SIG-M5 treated with dmso at 0.1 percent for 504 hours (cell line): ENCODE data around the gene GUCY2F.

Experiments
- DNase-seq: peaks from one replicate; lab custom pipeline; 2025; ENCODE audit not compliant: unreplicated experiment; lab: John Stamatoyannopoulos, UW

GUCY2F gene

GRCh38 chrX:109398061-109398460 lies 83.8 kb downstream of the GUCY2F start:
- DNase-seq, result no peak

GRCh38 chrX:109393859-109394258 lies 88.0 kb downstream of the GUCY2F start:
- DNase-seq, result peak; percentile 28

DNA sequence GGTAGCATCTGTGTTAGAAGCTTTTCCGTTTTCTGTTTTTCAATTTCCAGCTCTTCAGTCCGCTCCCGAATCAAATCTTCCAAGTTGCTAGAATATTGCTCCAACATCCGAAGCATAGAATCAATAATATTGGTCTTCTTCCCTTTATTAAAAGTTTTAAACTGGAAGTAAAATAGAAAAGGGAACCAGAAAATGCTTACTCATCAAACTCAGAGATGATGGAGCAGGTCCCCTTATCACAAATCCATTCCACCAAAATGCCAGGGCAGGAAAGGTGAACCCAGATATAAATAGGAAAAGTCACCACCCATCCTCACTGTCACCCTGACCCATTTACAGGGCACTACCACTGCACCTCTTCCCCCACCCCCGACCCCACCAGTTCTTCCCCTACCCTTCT lies 89.0 kb downstream of the GUCY2F start:
- DNase-seq, result no peak

- DNase-seq, result no peak
Measured at GRCh38 chrX:109390556-109390955, 91.3 kb downstream of the GUCY2F start.

DNA sequence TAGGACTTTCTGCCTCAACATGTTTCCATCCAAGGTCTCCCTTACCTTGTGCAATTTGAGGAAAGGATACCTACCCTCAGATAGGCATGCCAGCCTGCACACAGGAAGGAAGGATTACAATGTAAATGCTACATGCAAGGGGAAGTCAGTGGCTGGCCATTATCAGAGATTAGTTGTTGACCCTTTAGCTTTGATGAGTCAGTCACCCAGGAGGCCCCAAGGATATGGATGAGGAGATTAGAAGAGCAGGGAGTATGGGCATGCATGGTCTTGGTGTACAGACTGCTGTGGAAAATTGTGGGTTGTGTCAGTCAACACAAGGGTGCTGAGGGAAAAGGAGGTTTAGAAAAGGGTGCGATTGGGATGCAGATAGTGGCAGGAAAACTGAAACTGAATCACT lies 92.0 kb downstream of the GUCY2F start:
- no peak for DNase-seq

- peak; percentile 37 for DNase-seq
Measured at GRCh38 chrX:109384699-109385098, 97.2 kb downstream of the GUCY2F start.

GRCh38 chrX:109382332-109382731 lies 99.6 kb downstream of the GUCY2F start:
- DNase-seq, result no peak

GRCh38 chrX:109378281-109378680 lies 103.6 kb downstream of the GUCY2F start:
- DNase-seq, result no peak

DNA sequence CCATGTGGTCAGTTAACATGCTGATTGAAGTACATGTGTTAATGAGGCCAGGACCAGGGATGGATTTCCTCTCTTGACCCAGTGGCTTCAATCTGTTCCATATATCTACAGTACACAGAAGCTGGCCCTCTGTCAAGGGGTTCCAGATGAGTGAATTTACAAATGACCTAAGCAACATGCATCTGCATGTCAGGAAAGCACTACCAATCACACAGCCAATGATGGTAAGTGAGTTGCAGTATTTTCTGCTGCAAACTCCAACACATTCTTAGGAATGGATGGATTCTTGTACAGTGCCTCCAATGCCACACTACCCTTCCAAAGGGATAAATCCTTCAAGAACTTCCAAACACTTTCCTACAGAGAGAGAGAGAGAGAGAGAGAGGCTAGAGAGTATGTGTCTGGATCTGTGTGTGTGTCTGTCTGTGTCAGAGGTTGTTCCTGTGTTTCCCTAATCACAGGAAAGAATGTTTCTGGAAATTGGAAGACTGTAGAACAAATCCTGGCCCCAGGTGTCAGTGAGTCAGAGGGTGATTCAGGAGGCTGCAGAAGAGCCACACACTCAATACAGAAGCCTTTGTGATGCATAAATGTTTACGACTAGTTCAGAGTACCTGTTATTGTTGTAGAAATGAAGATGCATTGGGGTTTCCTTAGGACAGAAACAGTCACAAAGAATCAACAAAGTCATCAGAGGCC lies 107.5 kb downstream of the GUCY2F start:
- no peak for DNase-seq

DNA sequence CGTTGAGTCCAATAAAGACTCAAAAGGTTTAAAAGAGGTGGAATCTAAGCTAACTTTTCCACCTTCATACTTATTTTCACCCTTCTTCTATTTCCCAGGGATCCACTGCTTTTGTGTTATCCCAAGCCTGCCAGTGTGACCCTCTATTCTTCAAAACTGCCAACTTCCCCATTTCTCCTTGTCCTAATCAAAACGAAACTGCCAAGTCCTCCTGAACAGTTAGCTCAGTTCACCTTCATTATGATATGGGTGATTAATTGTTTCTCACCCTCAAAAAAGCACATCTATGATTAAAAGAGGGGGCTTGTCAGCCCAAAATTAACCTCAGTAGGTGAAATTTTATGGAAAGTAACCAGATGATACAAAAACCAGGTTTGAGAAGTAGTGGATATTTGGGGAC lies 108.4 kb downstream of the GUCY2F start:
- peak; percentile 28 for DNase-seq

DNA sequence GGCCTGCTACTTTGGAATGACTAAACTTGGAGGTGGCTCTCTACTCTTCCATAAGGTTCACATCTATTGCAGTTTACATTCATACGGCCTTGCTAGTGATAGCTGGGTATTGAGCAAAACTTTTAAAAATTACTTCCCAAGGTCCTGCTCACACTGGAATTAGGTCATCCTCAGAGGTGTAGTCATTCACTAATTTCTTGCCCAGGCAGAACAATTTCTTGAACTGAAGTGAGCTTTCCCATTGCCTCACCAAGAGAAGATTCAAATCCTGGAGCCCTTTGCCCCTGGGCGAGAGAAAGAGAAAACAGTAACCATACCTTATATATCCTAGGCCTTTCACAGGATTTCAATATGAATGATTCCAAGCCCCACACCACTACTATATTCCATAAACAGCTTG lies 109.2 kb downstream of the GUCY2F start:
- no peak for DNase-seq

DNA sequence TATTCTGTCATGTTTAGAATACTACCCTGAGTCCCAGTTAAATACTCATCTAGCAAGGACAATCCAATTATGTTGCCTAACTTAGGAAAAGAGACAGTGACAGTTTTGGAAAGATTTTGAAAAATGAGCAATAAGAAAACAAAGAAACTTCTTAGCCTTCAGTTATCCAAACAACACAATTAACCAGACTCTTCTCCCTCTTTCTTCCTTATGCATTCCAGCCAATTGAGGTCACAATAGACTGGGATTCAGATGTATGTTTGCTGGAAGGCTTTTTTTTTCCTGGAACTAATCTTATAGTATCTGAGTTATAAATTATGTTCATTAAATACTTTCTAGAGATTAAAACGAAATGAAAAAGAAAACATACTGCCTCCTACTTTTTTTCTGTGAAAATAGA lies 109.6 kb downstream of the GUCY2F start:
- DNase-seq, result no peak

- no peak for DNase-seq
Measured at GRCh38 chrX:109362101-109362500, 119.8 kb downstream of the GUCY2F start.

- DNase-seq, result no peak
Measured at GRCh38 chrX:109360301-109360700, 121.6 kb downstream of the GUCY2F start.

GRCh38 chrX:109357706-109358105 lies 124.2 kb downstream of the GUCY2F start:
- DNase-seq, result peak; percentile 11

DNA sequence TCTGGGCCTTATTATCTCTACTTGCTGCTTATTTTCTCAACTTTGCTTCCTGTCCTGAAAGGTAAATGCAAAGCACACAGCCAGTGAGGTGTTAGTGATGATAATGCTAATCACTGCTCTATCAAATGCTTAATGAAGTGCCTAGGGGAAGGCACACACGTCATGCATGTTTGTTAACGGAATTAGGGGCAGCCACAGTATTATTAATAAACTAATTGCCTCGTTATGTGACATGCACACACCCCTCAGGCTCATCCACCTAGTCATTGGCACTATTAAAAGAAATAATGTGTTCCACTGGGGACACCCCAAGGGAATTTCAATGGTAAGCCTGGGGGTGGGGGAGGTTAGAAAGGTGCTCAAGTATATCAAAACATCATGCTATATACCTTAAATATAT lies 125.2 kb downstream of the GUCY2F start:
- DNase-seq, result no peak

GRCh38 chrX:109352066-109352588 lies 129.8 kb downstream of the GUCY2F start:
- DNase-seq, result peak; percentile 56

- no peak for DNase-seq
Measured at GRCh38 chrX:109351557-109351956, 130.3 kb downstream of the GUCY2F start.

DNA sequence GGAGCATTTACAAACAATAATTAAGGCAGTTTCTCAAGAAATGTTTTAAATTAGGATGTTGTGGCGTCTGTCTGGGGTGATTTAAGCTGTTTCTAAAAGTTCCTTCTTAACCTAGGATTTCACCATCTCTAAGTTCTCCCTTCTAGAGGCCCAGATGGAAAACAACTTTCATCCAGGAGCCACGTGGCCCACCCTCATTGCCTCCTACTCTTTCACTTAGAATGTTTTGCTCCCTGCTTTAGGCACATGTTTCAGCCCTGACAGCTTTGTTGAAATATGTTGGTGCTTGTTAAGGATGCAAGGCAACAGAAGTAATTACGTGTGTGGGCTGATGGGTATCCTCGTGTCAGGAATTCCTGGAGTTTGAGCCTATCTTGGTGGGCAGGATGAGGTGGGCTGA lies 131.3 kb downstream of the GUCY2F start:
- peak; percentile 53 for DNase-seq

GRCh38 chrX:109350051-109350450 lies 131.8 kb downstream of the GUCY2F start:
- no peak for DNase-seq

DNA sequence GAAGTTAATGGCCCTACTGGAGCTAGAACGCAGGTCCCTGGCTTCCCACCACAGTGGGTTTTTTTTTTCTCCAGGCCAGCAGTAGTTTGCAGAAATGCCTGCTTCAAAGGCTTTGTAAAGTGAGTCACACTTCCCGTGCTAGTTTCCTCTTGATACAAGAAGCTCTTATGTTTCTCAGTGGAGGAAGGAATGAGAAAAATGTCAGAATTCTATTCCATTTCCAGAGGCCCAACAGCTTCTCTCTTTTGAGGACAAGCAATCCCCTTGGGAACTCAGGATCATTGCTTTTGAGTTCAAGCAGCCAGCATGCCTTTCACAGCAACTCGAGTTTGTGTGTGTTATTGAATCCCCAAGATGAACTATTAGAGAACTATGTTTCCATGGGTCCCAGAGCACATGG lies 134.3 kb downstream of the GUCY2F start:
- DNase-seq, result peak; percentile 24

- DNase-seq, result no peak
Measured at GRCh38 chrX:109346491-109346890, 135.4 kb downstream of the GUCY2F start.

- DNase-seq, result no peak
Measured at GRCh38 chrX:109345856-109346255, 136.0 kb downstream of the GUCY2F start.
